DMS79 treated with DMSO at 0.1 percent for 48 hours (cell line): Measurements from ENCODE around the gene NPC1.

Experiments
- DNase-seq: peaks from one replicate; lab custom pipeline; 2025; lab: John Stamatoyannopoulos, UW

NPC1 gene

DNA sequence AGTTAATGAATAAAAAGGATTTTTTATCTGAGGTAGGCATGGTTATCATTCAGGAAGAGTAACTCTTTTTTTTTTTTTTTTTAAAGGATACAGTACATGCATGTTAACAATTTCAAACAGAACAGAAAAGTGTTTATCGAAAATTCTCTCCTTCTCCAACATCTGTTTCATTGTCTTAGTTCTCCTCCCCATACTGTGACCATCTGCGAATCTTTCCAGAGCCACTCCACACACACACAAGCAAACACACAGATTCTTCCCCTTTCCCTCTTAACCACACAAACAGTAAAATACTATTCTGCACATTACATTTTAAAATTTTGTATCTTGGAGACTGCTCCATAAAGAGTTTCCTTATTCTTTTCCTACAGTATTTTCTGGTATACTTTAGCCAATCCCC lies 38.0 kb downstream of the NPC1 start:
- no peak for DNase-seq

DNA sequence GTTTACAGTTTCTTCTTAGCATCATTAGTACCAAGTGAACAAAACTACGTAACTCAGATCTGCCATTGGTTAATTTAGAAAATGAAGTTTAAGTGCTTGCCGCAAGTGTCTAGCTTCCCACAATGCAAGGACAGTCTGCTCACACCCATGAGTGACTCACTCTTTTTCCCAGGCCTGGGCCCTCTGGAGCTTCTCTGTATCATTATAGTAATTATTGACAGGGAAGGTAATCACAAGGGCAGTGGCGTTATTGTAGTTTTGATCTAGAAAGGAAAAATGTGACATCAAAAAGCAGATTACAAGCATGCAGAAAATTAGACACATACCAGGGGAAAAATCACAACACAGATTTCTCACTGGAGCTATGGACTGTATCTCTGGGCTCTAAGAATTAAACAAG lies 38.5 kb downstream of the NPC1 start:
- no peak for DNase-seq

DNA sequence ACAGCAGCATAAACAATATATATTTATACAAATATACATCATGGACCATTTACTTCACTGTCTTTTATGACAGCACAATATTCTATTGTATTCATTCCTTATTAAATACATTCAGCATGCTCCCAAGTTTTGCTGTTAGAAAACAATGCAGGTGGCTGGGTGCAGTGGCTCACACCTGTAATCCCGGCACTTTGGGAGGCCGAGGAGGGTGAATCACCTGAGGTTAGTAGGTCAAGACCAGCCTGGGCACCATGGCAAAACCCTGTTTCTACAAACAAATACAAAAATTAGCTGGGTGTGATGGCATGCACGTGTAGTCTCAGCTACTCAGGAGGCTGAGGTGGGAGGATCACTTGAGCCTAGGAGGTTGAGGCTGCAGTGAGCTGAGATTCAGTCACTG lies 39.0 kb downstream of the NPC1 start:
- DNase-seq = no peak

DNA sequence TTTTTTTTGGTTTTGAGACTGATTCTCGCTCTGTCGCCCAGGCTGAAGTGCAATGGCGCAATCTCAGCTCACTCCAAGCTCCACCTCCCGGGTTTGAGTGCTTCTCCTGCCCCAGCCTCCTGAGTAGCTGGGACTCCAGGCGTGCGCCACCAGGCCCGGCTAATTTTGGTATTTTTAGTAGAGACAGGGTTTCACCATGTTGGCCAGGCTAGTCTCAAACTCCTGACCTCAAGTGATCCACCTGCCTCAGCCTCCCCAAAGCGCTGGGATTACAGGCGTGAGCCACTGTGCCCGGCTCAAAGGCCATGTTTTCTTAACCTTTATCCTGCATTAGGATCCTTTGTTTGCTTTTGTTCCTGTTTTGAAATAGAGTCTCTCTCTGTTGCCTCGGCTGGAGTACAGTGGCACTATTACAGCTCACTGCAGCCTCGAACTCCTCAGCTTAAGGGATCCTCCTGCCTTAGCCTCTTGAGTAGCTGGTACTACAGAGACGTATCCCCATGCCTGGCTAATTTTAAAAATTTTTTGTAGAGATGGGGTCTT lies 41.0 kb downstream of the NPC1 start:
- no peak for DNase-seq

DNA sequence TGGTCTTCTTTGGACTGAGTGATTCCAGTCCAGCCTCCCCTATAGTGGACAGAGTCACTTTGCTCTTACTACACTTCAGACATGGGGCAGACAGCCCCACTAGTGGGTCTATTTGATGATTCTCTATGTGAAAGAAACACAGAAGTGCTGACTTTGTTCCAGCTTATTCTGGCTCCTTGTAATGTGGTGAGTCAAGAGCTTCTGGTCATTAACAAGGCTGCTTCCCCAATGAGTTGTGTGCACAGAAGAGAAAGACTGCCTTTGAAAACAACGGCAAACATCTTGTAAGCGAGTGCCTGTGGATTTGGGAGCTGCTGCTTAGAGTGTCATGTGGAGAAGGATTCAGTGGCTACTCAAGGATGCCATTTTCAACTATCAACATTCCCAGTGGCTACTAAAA lies 43.8 kb downstream of the NPC1 start:
- no peak for DNase-seq

DNA sequence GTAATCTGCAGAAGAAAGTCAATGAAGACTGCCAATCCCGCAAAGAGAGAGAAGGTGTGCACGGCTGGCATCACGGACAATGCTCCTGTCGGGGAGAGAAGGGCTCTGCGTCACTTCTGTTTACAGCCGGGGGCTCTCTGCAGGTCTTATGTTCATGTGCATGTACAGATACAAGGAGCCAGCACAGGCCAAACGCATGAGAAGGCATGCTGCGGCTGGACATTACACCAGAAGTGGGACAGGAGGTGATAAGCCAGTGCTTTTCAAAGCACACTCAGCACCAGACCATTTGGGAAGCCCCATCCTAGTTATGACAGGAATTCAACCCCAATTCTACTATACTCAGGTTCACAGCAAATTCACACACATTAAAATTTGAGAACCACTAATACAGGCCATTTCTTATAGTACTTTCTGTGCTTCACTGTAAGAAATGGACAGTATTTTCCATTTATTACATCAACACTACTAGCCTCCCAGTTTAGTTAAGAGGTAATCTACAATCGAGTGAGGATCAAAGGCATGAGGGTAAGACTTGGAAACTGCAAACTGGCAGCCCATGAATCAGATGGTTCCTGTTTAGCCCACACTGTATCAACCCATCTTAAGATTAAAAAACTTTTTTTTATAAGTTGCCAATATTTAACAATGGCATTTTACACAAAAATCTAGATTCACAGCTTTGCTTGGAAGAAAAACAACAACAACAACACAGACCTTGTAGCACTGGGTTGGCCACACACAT lies 44.8 kb downstream of the NPC1 start:
- no peak for DNase-seq

DNA sequence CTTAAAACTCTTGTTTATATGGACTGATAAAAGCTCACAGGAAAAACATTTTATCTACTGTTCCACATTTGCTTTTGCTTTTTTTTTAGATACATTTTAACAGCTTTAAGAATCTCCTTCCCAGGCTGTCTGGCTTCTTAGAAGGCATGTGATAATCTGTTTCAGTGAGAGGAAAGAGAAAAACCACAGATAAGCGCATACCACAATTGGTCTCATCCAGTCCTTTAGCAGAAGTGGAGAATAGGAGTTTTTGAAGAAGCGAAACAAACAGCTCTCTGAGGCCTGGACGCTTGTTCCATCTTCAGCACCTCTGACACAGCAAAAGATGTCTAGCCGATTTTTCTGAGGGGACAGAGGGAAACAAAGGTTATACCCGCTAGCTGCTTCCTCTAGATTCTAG lies 45.4 kb downstream of the NPC1 start:
- no peak for DNase-seq

DNA sequence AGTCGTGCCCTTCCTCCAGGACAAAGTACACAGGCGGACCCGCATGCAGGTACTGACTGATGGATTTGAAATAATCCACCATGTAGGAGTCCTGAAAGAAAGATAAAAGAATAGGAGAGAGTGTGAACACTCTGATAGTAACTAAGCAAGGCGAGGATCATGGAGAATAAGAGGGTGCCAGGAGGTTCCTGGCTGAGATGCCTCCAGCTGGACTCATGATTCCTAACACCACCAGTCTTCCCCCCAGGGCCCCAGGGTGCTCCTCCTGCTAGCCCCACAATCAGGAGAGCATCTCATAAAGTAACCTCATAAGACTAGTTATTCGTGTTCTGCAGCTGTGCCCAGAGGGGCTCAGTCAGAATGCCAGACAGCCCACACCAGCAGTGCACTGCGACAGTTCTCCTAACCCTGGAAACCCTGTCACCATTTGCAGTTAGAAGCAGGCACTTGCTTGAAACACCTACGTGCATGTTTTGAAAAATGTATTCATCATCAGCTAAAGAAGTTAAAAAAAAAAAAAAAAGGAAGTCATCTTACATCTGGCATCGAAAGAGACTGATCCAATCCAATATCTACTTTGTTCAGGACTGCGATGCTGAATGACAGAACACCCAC lies 46.3 kb downstream of the NPC1 start:
- DNase-seq = no peak

DNA sequence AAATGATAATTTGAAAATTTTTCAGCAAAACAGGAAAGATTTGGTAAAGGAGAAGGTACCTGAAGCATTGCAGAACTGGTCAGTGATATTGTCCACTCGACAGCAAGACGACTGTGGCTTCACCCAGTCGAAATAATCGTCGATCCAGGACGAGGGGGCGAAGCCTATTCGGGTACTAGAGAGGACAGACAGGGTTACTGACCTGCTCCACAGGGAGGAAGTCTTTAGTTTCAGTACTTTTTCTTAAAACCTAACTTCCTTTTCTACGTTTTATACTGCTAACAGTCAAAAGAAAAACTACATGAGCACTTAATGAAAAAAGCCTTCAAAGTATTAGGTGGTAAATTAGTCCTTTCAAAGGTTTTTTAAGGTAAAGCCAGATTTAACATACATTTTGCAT lies 47.0 kb downstream of the NPC1 start:
- DNase-seq = no peak

DNA sequence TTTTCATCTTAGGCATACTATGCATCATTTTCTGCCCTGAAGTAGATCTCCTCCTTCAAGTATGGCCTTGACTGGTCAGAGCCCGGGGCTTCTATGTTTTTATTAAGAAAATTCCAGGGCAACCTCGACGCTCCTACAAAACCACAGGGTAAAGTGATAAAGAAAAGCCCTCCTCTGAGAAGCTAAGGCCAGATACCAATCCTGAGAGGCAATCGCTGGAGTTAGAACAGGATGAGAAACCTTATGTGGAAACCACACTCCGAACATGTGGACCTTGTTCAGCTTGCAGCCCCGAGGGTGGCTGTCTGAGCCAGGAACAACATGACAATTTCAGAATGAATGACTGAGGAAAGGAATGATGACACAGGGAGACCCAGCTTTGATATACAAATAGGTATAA lies 47.4 kb downstream of the NPC1 start:
- DNase-seq = no peak

DNA sequence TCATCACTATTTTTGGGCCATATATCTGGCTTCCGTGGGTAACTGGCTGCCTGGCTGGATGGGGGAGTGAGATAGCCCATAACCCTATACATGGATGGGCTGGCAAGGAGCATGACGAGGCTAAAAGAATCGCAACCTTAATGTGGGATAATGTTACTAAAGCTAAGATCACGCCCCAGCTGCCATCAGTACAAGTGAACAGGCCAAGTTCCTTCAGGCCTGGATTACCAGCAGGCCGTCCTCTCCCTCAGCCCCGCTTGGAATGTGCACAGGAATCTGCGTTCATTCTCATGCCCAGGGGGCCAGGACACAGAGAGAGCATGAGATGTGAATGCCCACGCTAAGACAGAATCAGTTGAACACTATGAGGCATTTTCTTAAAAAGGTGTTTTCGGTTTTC lies 48.3 kb downstream of the NPC1 start:
- DNase-seq = no peak

DNA sequence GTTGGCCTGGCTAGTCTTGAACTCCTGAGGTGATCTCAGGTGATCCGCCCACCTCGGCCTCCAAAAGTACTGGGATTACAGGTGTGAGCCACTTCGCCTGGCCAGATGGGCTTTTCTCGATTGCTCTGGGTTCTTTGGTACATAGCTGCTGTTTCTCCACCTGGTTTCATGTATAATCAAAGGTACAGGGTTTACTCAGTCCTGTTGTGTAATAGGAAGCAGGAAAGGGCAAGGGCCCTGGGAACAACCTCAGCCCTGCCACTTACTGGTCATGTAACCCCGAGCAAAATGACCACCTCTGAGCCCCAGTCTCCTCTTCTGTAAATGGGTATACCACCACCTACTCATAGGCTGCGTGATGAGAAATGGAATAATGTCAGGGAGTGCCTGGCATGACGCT lies 49.0 kb downstream of the NPC1 start:
- no peak for DNase-seq

DNA sequence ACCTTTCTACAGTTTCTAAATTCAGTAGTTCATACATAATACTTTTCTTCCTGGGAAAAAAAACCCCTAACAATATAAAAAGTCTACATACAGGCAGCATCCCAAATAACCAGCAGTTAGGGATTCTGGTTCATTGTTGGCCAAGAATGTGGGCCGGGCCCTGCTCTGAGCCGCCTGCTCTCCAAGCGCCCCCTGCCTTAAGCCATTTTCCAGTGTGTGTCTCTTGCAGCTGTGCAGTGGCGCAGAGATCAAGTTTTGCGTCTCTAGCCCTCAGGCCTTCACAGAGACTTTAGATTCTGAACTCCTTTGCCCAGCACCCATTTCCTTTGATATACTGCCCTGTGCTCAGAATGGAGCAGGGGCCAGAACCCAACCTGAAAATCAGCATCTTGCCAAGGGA lies 50.1 kb downstream of the NPC1 start:
- DNase-seq = no peak

DNA sequence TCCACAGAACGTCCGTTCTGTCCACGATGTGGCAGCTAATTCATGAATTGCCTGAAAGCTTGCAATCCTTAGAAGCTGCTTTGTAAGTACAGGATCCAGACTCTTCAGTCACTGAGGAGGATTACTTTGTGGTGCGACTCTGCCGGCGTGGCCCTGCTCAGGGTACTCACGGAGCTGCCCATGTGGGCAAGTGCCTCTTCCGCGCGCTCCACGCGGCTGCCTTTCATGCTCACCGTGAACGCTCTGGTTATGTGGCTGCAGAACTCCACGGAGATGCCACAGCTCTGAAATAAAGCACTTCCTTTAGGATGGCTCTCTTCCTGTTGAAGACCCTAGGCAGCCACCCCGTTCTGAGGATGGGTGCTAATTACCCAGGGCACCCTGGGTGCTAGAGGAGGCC lies 52.0 kb downstream of the NPC1 start:
- DNase-seq = no peak

DNA sequence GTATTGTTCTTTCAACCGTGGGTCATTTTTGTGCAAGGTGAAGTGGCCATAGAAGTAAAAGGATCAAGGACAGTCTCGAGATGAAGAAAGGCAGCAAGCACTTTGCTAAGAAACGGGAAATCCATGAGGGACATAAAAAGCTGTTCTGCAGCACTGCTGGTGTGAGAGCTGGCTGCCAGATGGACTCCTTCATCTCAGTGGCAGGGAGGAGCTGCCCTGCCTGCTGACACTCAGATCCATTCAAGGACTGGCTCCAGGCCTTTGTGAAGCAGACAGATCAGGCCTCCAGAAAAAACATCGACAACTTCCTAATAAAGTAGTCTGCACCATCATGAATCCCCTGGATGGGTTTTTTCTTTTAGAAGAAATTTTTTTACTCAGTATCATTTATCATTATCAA lies 53.5 kb downstream of the NPC1 start:
- DNase-seq = no peak

DNA sequence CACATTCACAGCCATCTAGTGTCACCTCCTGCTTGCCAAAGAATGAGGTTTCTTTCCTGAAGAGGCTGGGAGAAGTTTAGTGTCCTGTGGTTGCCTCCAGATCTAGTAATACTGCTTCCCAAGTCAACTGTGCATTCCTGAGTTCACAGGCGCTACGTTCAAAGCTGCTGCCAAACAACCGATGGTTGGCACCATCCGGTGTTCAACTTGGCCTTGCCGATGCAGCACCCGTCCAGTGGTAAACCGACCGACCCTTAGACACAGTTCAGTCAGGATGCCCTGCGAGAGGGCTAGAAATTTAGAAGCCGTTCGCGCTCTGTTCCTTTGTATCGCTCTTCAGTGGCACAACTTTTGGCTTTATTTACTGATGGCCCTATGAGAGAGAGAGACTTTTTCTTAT lies 54.4 kb downstream of the NPC1 start:
- DNase-seq = no peak

DNA sequence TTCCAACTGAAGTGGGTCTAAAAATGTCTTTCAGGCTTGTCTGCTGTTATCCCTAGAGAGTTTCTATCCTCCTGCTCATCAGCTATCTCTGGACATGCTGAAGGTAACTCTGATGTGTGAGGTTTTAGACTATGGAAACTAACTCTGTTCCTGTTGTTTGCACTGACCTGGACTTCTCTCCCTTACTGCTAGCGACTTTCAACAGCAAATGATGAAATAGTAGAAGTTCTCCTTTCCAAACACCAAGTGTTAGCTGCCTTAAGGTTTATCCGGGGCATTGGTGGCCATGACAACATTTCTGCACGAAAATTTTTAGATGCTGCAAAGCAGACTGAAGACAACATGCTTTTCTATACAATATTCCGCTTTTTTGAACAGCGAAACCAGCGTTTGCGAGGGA lies 56.1 kb downstream of the NPC1 start:
- DNase-seq = no peak

DNA sequence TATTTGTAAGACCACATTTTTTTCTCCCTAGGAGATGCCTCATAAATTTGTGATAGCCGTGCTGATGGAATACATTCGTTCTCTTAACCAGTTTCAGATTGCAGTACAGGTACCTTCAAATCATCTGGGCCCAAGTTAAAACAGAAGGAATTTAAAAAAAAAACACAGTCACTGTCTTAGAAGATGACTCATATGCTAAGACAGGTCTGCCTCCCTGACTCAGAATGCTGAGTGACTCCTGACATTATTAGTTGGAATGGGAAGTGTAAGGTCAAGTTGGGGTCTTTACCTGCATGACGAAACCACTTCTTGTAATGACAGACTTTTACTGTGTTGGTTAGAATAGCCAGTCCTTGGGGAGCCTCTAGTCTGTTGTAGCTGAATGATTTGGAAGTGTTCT lies 56.7 kb downstream of the NPC1 start:
- DNase-seq = no peak

DNA sequence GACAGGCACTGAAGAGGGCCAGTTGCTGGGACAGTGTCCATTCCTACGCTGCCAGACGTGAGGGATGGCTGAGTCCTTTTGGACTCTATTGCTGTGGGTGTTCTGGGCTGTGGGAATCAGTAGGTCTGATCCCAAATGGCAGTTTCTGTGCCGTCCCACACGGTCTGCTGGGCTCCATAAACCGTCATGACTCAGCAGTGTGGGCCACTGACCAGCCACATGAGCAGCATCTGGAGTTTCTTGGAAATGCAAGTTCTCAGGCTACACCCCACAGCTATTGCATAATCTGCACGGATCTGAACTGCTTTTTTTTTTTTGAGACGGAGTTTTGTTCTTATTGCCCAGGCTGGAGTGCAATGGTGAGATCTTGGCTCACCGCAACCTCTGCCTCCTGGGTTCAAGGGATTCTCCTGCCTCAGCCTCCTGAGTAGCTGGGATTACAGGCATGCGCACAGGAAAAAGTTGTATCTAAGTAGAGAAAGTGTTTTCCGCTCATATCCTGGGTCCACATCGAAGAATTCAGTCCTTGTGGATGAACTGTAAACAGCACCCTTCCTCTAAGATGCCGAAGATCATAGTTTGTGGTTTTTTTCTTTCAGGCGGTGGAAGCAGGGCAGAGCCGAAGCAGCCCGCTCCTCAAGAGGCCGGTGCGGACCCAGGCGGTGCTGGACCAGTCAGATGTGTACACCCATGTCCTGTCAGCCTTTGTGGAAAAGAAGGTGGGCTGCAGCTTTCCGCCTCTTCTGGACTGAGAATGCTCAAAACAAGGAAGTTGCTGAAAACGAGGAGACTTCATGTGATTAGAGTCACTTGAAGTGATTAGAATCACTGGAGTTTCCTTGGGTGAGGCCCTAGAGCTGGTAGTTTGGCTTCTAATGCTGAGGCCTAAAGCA lies 57.5 kb downstream of the NPC1 start:
- no peak for DNase-seq

DNA sequence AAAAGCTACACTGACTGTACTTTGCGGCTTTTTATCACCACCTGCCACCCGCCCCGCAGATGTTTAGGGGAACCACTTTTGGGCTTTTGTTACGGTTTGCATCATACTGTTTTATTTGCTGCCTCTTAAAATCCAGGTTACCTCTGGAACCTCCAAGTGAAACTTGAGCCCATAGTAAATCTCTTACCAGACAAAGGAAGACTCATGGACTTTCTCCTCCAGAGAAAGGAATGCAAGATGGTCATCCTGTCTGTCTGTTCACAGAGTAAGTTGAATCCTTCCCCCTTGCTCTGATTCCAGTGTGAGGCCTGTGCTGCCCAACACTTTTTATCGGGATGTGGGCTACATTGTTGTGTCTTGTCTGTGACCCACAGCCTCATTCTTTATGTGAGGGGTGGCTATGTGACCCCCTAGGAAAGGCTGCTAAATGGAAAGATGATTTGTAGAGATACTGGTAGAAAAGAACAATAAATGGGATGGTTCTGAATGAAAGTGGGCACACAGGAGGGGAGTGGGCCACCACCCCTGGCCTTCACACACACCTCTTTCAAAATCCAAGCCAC lies 59.7 kb downstream of the NPC1 start:
- no peak for DNase-seq

DNA sequence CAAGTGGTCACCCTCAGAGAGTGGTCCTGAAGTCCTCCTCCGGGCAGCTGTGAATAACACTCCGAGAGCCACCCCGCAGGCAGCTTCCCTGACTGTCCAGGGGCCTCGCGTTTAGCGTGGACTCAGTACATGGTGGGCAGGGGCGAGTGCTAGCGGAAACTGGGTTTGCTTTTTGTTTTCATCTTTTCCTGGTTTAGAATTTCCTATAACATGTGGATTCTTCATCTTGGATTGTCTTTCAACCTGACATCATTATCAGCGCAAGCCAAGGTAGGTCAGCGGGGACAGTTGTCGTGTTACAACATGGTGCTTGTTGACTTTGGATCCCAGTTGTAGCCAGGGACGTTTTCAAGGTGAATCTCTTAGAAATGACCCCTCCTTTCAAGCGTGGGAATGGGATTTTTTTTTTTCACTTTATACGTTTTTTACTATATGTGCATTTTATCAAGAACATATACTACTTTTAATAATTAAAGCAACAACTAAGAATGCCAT lies 62.0 kb downstream of the NPC1 start:
- DNase-seq = no peak
